Fibroblast of skin of abdomen (primary cell): ENCODE measurements around the gene TH.
"Not testable (repeated sequence)": the region's sequence is repeated elsewhere in the genome, so short reads cannot be mapped to it uniquely, and the experiment has no call there.

Source experiments
- DNase-seq: peaks from one replicate; pipeline ENCODE4 v3.0.0-alpha.2; 2013

Gene TH

GRCh38 chr11:2128130-2128510, 43.5 kb downstream of the TH start:
- no peak for DNase-seq

DNA sequence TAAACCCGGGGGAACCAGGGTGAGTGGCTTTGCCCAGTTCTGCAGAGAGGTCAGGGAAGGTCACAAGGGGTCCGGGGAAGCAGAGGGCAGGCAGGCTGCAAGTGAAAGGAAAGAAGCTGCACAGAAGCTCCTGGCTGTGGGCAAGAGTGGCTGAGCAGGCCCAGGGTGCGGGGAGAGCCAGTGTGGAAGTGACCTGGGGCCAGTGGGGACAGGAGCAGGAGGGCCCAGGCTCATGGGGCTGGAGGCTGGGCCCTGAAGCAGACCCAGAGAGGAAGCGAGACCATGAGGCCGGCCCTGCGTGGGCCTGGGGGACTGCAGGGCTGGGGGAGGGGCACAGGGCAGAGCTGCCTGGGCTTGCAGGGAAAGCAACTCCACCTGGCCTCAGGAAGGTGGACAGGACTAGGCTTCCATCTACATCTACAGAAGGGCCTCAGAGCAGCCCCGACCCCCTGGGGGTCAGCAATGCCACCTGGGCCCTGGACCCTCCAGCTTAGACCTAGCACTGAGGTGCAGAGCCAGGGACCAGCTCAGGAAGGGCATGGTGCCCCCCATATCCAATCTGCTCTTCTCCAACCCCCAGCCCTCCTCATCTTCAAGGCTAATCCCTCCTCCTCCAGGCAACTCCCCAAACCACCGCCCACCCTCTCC, 44.0 kb downstream of the TH start:
- no peak for DNase-seq

- no peak for DNase-seq
Measured at GRCh38 chr11:2126520-2127085, 45.0 kb downstream of the TH start.

DNA sequence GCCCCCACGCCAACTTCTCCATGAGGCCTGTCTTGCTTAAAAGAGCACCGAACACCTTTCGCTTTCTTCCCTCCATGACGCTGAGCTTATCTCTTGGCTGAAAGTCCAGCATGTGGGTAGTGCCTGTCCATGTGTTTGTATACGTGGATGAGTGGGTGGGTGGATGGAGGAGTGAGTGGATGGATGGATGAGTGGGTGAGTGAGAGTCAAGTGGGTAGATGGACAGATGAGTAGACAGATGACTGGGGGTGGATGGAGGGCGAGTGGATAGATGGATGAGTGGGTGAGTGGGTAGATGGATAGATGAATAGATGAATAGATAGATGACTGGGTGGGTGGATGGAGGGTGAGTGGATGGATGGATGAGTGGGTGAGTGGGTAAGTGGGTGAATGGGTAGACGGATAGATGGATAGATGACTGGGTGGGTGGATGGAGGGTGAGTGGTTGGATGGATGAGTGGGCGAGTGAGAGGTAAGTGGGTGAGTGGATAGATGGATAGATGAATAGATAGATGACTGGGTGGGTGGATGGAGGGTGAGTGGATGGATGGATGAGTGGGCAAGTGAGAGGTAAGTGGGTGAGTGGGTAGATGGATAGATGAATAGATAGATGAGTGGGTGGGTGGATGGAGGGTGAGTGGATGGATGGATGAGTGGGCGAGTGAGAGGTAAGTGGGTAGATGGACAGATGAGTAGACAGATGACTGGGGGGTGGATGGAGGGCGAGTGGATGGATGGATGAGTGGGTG, 46.7 kb downstream of the TH start:
- not testable (repeated sequence) for DNase-seq

DNA sequence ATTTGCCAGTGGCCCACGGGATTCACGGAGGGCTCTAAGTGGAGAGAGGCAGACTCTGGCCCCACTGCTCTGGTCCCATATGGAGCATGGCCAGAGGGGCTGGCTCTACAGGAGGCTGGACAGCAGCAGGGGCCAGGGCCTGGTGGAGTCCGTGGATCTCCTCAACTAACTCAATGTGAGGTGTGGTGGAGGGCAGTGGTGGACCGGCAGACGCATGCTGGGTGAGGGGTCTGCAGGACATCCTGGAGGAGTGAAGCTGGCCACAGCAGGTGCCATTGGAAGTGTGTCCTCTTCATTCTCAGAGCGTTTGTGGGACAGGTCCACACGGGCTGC, 48.0 kb downstream of the TH start:
- DNase-seq, result no peak

DNA sequence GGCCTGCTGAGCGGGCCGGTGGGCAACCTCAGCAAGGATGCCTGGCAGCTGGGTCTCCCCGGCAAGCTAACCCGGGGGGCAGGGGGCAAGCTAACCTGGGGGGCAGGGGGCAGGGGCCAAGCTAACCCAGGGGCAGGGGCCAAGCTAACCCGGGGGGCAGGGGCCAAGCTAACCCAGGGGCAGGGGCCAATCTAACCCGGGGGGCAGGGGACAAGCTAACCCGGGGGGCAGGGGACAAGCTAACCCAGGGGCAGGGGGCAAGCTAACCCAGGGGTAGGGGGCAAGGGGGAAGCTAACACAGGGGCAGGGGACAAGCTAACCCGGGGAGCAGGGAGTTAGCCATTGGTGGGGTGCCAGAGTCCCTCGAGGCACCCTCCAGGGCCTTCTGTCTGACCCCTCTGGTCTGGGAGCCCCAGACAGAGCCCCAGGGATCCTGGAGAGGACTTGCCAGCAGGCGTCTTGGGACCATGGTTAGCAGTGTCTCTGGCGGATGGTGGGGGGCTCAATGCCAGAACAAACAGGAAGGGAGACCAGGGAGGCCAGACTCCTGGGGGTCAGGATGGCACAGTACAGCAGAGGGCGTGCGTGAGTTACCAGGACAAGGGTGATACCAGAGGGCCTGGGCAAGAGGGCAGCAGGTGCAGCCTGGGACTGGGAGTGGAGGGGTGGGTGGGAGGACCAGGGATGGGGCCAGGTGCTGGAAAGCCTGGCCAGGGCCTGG, 48.5 kb downstream of the TH start:
- DNase-seq, result no peak

GRCh38 chr11:2122222-2122906, 49.3 kb downstream of the TH start:
- DNase-seq, result peak; percentile 41

DNA sequence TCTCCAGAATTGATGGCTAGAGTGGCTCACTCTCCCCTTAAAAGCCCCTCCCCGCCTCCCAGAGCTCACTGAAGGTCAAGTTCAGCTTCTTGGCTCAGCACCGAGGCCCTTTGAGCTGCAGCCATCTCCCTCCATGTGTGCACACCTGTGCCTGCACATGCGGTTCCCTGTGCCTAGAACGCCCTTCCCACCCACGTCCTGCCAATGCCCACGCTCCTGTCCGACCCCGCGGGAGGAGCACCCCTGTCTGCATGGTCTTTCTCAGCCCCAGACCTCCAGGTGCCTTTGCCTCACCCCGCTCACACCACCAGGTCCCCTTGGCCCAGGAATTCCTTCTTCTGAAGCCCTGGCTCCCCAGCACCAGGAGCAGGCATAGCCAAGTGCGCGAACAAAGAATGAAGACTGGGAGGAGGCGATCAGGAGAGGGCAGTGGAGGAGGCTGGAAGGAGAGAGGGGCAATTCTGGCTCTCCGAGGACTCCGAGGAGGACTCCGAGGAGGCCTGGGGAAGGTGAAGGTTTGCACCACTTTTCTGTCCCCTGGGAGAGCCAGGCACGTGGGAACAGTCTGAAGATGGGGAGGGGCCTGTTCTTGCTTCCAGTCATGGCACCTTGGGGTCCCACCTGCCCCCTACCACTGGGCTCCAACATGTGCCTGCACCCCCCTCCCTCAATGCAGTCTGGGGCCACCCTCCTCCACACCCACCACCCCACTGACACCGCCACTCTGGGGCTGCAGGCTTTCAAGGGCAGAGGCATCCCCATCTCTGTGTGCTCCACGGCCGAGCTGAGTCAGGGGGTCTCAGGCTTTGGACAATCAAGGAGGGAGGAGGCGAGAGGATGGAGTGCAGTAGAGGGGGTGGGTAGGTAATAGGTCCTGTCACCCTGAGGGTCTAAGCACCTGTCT, 50.1 kb downstream of the TH start:
- DNase-seq, result no peak

- DNase-seq, result peak; percentile 68
Measured at GRCh38 chr11:2120359-2121100, 51.1 kb downstream of the TH start.

DNA sequence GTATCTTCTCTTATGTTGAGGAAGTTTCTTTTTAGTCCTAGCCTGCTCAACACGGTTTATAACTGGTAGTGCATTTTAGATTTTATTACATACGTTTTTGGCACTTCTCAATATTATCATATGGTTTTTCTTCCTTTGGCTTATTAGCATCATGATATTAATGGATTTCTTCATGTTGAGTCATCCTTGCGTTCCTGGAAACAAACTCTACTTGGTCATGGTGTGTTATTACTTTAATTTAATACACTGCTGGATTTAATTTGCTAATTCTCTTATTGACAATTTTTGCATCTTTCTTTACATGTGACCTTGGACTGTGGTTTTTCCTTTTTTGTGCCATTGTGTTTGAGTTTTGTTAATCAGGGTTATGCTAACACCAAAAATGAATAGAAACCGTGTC, 52.9 kb downstream of the TH start:
- peak; percentile 60 for DNase-seq

- no peak for DNase-seq
Measured at GRCh38 chr11:2116680-2117079, 54.9 kb downstream of the TH start.

- DNase-seq, result no peak
Measured at GRCh38 chr11:2115308-2115707, 56.3 kb downstream of the TH start.

- DNase-seq, result no peak
Measured at GRCh38 chr11:2114430-2115241, 57.0 kb downstream of the TH start.
